Mesenchymal stem cell (in vitro differentiated cells and primary cell): ENCODE measurements around the gene TGFB3.

Source experiments
- DNase-seq: peaks from one replicate; pipeline ENCODE4 v3.0.0-alpha.2; 2013
- H2AFZ ChIP-seq: one replicate; pipeline ENCODE4 v1.6.1; 2013; ENCODE audit warnings: low read depth, mild to moderate bottlenecking, control low read depth, inconsistent platforms, low read length, moderate library complexity
- H2AK5ac ChIP-seq: 2 replicates; pipeline ENCODE4 v1.6.1; 2013; ENCODE audit warnings: low read length, moderate library complexity, mild to moderate bottlenecking, inconsistent platforms; ENCODE audit not compliant: severe bottlenecking
- H2BK120ac ChIP-seq: one replicate; pipeline ENCODE4 v1.6.1; 2013; ENCODE audit warnings: low read depth, mild to moderate bottlenecking, inconsistent platforms, low read length, moderate library complexity
- H2BK12ac ChIP-seq, 2 experiments: one replicate each; pipeline ENCODE4 v1.6.1; 2013; ENCODE audit warnings: inconsistent platforms in 2 of 2, low read length in 2 of 2, mild to moderate bottlenecking in 2 of 2, moderate library complexity in 2 of 2, control low read depth in 1 of 2
- H2BK15ac ChIP-seq: one replicate; pipeline ENCODE4 v1.6.1; 2013; ENCODE audit warnings: mild to moderate bottlenecking, low read depth, inconsistent platforms; ENCODE audit not compliant: poor library complexity, severe bottlenecking
- H2BK5ac ChIP-seq: 2 replicates; pipeline ENCODE4 v1.6.1; 2013; ENCODE audit warnings: low read depth, mild to moderate bottlenecking, low read length, control low read depth, inconsistent platforms; ENCODE audit not compliant: poor library complexity, severe bottlenecking
- H3K14ac ChIP-seq, 2 experiments: one replicate each; pipeline ENCODE4 v1.6.1; 2013; ENCODE audit warnings: inconsistent platforms in 2 of 2, low read length in 2 of 2, control low read depth in 1 of 2, mild to moderate bottlenecking in 1 of 2, moderate library complexity in 1 of 2
- H3K18ac ChIP-seq, 2 experiments: one replicate each; pipeline ENCODE4 v1.6.1; 2013; ENCODE audit warnings: inconsistent platforms in 2 of 2, low read length in 2 of 2, control low read depth in 1 of 2, low read depth in 1 of 2, mild to moderate bottlenecking in 1 of 2
- H3K23ac ChIP-seq, 2 experiments: one replicate each; pipeline ENCODE4 v1.6.1; 2013; ENCODE audit warnings: inconsistent platforms in 2 of 2, low read length in 2 of 2, mild to moderate bottlenecking in 2 of 2, moderate library complexity in 2 of 2, control low read depth in 1 of 2
- H3K27ac ChIP-seq: 2 replicates; pipeline ENCODE4 v1.5.1; 2013; ENCODE audit warnings: mild to moderate bottlenecking, moderate library complexity, low read length, control low read depth, inconsistent platforms; ENCODE audit not compliant: poor library complexity, severe bottlenecking
- H3K27me3 ChIP-seq, 2 experiments: 2 replicates each; pipeline versions ENCODE4 v1.6.1 to v1.7.0; 2013; ENCODE audit warnings: low read length in 2 of 2, mild to moderate bottlenecking in 2 of 2, moderate library complexity in 2 of 2, control low read depth in 1 of 2, inconsistent platforms in 1 of 2; ENCODE audit not compliant: control insufficient read depth in 1 of 2, insufficient read depth in 1 of 2
- H3K36me3 ChIP-seq, 2 experiments: 2 replicates each; pipeline versions ENCODE4 v1.6.1 to v1.7.0; 2013; ENCODE audit warnings: low read length in 2 of 2, control low read depth in 1 of 2, inconsistent platforms in 1 of 2, low read depth in 1 of 2, mild to moderate bottlenecking in 1 of 2; ENCODE audit not compliant: insufficient read depth in 2 of 2, control insufficient read depth in 1 of 2
- H3K4ac ChIP-seq, 2 experiments: one replicate each; pipeline ENCODE4 v1.6.1; 2013; ENCODE audit warnings: inconsistent platforms in 2 of 2, low read length in 2 of 2, mild to moderate bottlenecking in 2 of 2, moderate library complexity in 2 of 2, control low read depth in 1 of 2, low read depth in 1 of 2
- H3K4me1 ChIP-seq: 2 replicates; pipeline ENCODE4 v1.6.1; 2013; ENCODE audit warnings: low read depth, low read length, control low read depth; ENCODE audit not compliant: control insufficient read depth, insufficient read depth
- H3K4me2 ChIP-seq: 2 replicates; pipeline ENCODE4 v1.6.1; 2013; ENCODE audit warnings: low read length, mild to moderate bottlenecking, inconsistent platforms; ENCODE audit not compliant: poor library complexity, severe bottlenecking
- H3K4me3 ChIP-seq, 2 experiments: 2 replicates each; pipeline versions ENCODE4 v1.5.1 to v1.7.0; 2013; ENCODE audit warnings: low read length in 2 of 2, mild to moderate bottlenecking in 2 of 2, control low read depth in 1 of 2, low read depth in 1 of 2; ENCODE audit not compliant: insufficient read depth in 1 of 2
- H3K79me1 ChIP-seq: replicated peaks from 2 replicates; pipeline ENCODE4 v1.6.1; 2013; ENCODE audit warnings: mild to moderate bottlenecking, control low read depth, low read length, inconsistent platforms; ENCODE audit not compliant: poor library complexity, severe bottlenecking
- H3K9ac ChIP-seq: 2 replicates; pipeline ENCODE4 v1.7.0; 2013; ENCODE audit warnings: mild to moderate bottlenecking, low read length, moderate library complexity
- H3K9me3 ChIP-seq: 2 replicates; pipeline ENCODE4 v1.7.0; 2013; ENCODE audit warnings: mild to moderate bottlenecking, low read length; ENCODE audit not compliant: control insufficient read depth
- H4K8ac ChIP-seq: one replicate; pipeline ENCODE4 v1.6.1; 2013; ENCODE audit warnings: inconsistent platforms, mild to moderate bottlenecking, low read length, moderate library complexity
- H4K91ac ChIP-seq: one replicate; pipeline ENCODE4 v1.6.1; 2013; ENCODE audit warnings: mild to moderate bottlenecking, low read length, inconsistent platforms
- WGBS: methylation state at CpG from one replicate; pipeline ENCODE4 v1.1.7; 2013; ENCODE audit warnings: mixed read lengths; 5-methylcytosine and 5-hydroxymethylcytosine counted together

The TGFB3 gene

DNA sequence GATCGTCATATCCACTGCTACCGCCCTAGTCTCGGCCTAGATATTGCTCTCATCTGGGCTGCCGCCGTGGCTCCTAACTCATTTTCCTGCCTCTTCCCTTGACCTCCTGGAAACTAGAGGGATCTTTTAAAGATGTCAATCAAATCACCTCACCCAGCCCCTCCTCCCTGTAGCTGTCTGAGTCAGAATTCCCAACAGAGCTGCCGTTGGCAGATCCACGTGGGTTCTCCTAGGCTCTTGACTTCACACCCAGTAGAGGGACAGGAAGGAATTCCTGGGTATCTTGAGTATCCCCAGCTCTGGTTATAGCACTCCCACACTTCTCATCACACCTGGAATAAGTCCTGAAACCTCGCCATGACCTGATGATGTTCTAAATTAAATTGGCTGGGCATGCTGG lies 11.9 kb downstream of the TGFB3 start:
- Histone ChIP-seq H3K79me1 (peaks cover 1% of the 10 kb centered on the region), H2AFZ (no peak overlapping the region), H2BK12ac (no peak overlapping the region), H2BK15ac (no peak overlapping the region), H3K4me1 (peaks cover 7% of the 10 kb centered on the region), H3K36me3 (peaks cover 21 to 44% of the 10 kb centered on the region in 2 experiments), H3K4me3 (no peak overlapping the region), H3K23ac (no peak overlapping the region), H2BK5ac (no peak overlapping the region), H3K4ac (no peak overlapping the region), H4K8ac (no peak overlapping the region), H3K14ac (no peak overlapping the region), H2AK5ac (no peak overlapping the region), H3K18ac (no peak overlapping the region), H3K9me3 (no peaks in the 10 kb centered on the region), H3K9ac (no peak overlapping the region), H2BK120ac (no peak overlapping the region), H4K91ac (no peak overlapping the region), H3K27me3 (no peaks in the 10 kb centered on the region), H3K27ac (no peak overlapping the region), H3K4me2 (no peak overlapping the region)
- no peak for DNase-seq
- 73% methylated on average over 8 of the region's 8 CpGs for WGBS

DNA sequence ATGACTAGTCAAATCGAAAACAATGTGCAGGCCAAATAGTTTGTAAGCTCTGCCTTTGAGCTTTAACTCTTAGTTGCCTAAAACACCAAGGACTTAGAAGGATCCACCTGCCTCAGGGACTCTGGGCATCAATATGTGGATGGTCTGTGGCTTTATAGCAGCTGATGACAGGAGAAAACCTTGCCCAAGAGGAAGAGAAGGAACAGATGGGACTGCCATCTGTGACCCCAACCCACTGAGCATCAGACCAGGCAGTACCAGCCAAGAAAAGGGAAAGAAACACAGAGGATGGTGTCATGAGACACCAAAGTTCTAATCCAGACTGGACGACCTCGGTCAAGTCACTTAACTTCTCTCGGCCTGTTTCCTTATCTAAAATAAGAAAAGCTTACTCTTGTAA lies 12.7 kb downstream of the TGFB3 start:
- Histone ChIP-seq H2AFZ (no peak overlapping the region), H3K9ac (peak overlapping the region; percentile 65), H3K4me2 (no peak overlapping the region), H2BK15ac (no peak overlapping the region), H3K4ac (no peak overlapping the region), H2BK120ac (no peak overlapping the region), H4K91ac (no peak overlapping the region), H3K79me1 (peaks cover 1% of the 10 kb centered on the region), H3K14ac (no peak overlapping the region), H3K9me3 (no peaks in the 10 kb centered on the region), H3K4me1 (peaks cover 7% of the 10 kb centered on the region), H3K27me3 (no peaks in the 10 kb centered on the region), H3K36me3 (peaks cover 23 to 51% of the 10 kb centered on the region in 2 experiments), H3K23ac (no peak overlapping the region), H2AK5ac (no peak overlapping the region), H4K8ac (no peak overlapping the region), H2BK5ac (no peak overlapping the region), H2BK12ac (no peak overlapping the region), H3K18ac (no peak overlapping the region), H3K27ac (no peak overlapping the region), H3K4me3 (peak overlapping the region in 1 of 2 experiments; percentile 63)
- no peak for DNase-seq
- WGBS = 70% methylated on average over 1 of the region's 4 CpGs

DNA sequence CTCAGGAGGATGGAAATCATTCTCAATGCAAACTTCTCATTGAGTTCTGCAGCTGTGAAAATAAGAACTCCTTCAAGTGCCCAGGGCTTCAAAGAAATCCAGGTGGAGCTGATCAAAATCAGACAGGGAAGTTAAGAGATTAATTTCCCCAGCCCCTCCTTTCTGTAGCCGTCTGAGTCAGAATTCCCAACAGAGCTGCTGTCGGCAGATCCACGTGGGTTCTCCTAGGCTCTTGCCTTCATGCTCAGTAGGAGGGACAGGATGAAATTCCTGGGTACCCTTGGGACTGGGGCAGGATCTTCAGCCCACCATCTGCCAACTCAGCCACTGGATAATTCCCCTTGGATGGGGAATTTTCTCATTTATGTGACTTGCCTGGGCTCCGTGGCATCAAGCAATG lies 13.3 kb downstream of the TGFB3 start:
- no peak overlapping the region for H2AFZ ChIP-seq
- no peak overlapping the region for H2AK5ac ChIP-seq
- no peak overlapping the region for H3K14ac ChIP-seq
- peaks cover 24 to 55% of the 10 kb centered on the region in 2 experiments for H3K36me3 ChIP-seq
- peaks cover 7% of the 10 kb centered on the region for H3K4me1 ChIP-seq
- DNase-seq = peak; percentile 13
- H4K91ac ChIP-seq = no peak overlapping the region
- 49% methylated on average over 4 of the region's 4 CpGs for WGBS
- H3K4ac ChIP-seq = no peak overlapping the region
- no peak overlapping the region for H3K4me2 ChIP-seq
- H3K79me1 ChIP-seq = no peaks in the 10 kb centered on the region
- no peak overlapping the region for H3K18ac ChIP-seq
- no peak overlapping the region for H2BK5ac ChIP-seq
- no peak overlapping the region for H2BK12ac ChIP-seq
- no peak overlapping the region for H3K23ac ChIP-seq
- peak overlapping the region in 1 of 2 experiments; percentile 63 for H3K4me3 ChIP-seq
- H3K9me3 ChIP-seq = no peaks in the 10 kb centered on the region
- H3K27ac ChIP-seq = no peak overlapping the region
- H3K27me3 ChIP-seq = no peaks in the 10 kb centered on the region
- no peak overlapping the region for H2BK15ac ChIP-seq
- no peak overlapping the region for H4K8ac ChIP-seq
- H2BK120ac ChIP-seq = no peak overlapping the region
- H3K9ac ChIP-seq = peak overlapping the region; percentile 65

DNA sequence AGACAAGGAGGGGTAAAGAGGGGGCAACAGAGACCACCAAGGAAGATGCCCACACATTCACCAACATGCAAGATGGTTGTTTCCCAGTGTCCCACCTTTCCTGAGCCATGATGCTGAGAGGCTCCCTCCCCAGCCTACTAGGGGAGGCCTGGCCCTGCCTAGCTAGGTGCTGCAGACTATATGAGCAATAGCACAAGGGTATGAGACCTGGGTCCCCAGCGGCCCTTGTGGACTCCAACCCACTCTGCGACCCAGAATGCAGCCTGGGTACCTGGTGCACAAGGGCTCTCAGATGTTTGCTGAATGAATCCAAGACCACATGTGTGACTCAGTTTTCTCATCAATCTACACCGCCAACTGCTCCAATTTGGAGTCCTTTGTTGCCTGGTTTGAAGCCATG lies 13.9 kb downstream of the TGFB3 start:
- H3K4me2 ChIP-seq = no peak overlapping the region
- no peak overlapping the region for H3K4ac ChIP-seq
- H2BK12ac ChIP-seq = no peak overlapping the region
- no peaks in the 10 kb centered on the region for H3K27me3 ChIP-seq
- no peak overlapping the region for H3K18ac ChIP-seq
- no peak overlapping the region for H4K91ac ChIP-seq
- H2AK5ac ChIP-seq = no peak overlapping the region
- H4K8ac ChIP-seq = no peak overlapping the region
- no peak overlapping the region for H3K27ac ChIP-seq
- H2BK120ac ChIP-seq = no peak overlapping the region
- peaks cover 7% of the 10 kb centered on the region for H3K4me1 ChIP-seq
- DNase-seq = no peak
- H3K36me3 ChIP-seq = peaks cover 29 to 61% of the 10 kb centered on the region in 2 experiments
- H3K23ac ChIP-seq = no peak overlapping the region
- H2BK15ac ChIP-seq = no peak overlapping the region
- no peak overlapping the region for H3K4me3 ChIP-seq
- H3K9me3 ChIP-seq = no peaks in the 10 kb centered on the region
- WGBS = 91% methylated on average over 3 of the region's 3 CpGs
- H3K9ac ChIP-seq = no peak overlapping the region
- no peak overlapping the region for H2BK5ac ChIP-seq
- no peak overlapping the region for H2AFZ ChIP-seq
- H3K79me1 ChIP-seq = no peaks in the 10 kb centered on the region
- no peak overlapping the region for H3K14ac ChIP-seq
